ENCODE data around the gene NAALAD2. TPM values are rescaled to one million over a fixed set of nuclear protein-coding genes. Genes with fewer than 3 reads are reported as not detected.

NAALAD2 gene
- total RNA-seq, 1 experiment from 2014 or later, result 2.1 TPM

DNA sequence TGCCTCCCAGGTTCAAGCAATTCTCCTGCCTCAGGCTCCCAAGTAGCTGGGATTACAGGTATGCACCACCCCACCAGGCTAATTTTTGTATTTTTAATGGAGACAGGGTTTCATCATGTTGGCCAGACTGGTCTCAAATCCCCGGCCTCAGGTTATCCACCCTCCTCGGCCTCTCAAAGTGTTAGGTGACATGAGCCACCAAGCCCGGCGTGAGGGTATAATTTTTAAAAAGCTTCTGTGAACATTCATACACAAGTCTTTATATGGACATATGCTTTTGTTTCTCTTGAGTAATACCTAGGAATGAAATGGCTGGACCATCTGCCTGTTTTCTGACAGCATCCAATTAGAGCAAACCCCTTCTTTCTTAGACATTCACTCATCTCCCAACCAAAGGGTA lies 14.3 kb upstream of the NAALAD2 start:
- Mint-ChIP-seq H3K4me1 (no peaks in the 10 kb centered on the region), H3K27me3 (ENCODE audit: low read depth) (no peaks in the 10 kb centered on the region), H3K36me3 (ENCODE audit: insufficient read depth in 1 of 3, low read depth in 3 of 3) (no peaks in the 10 kb centered on the region), H3K27ac (no peak overlapping the region), H3K9me3 (no peaks in the 10 kb centered on the region), H3K4me3 (no peak overlapping the region)
- Histone ChIP-seq H3K23ac (ENCODE audit: insufficient read length, low read depth, low read length) (no peak overlapping the region), H2BK20ac (ENCODE audit: low read depth, low read length, poor library complexity, severe bottlenecking) (no peak overlapping the region), H3K23me2 (ENCODE audit: insufficient read length, low read depth, low read length, poor library complexity, severe bottlenecking) (no peaks in the 10 kb centered on the region), H2AK5ac (ENCODE audit: insufficient read length, low read length) (no peak overlapping the region), H3K4me1 (ENCODE audit: insufficient read depth, low read length) (no peaks in the 10 kb centered on the region), H3K4me2 (ENCODE audit: insufficient read depth, insufficient read length, low read length) (no peak overlapping the region), H2BK120ac (ENCODE audit: low read depth, low read length, poor library complexity, severe bottlenecking) (no peak overlapping the region), H4K91ac (ENCODE audit: insufficient read length, low read depth, low read length) (no peak overlapping the region), H3T11ph (ENCODE audit: low read length) (no peak overlapping the region), H3K79me2 (ENCODE audit: insufficient read depth, low read length) (no peaks in the 10 kb centered on the region), H3K9me3 (ENCODE audit: control insufficient read depth, low read depth, low read length) (no peaks in the 10 kb centered on the region), H3K56ac (ENCODE audit: insufficient read length, low read depth, low read length) (no peak overlapping the region), H3K27ac (ENCODE audit: insufficient read length, low read depth, low read length) (no peak overlapping the region), H3K4ac (ENCODE audit: low read depth, low read length) (no peak overlapping the region), H2AFZ (ENCODE audit: low read length) (no peak overlapping the region), H3K27me3 (ENCODE audit: insufficient read depth, low read length) (no peaks in the 10 kb centered on the region), H2BK12ac (ENCODE audit: insufficient read length, low read depth, low read length) (no peak overlapping the region), H3K18ac (ENCODE audit: insufficient read length, low read depth, low read length) (no peak overlapping the region), H3K14ac (ENCODE audit: insufficient read depth, low read length) (no peak overlapping the region), H4K8ac (replicated peaks; ENCODE audit: insufficient read length, low read depth, low read length) (no peak overlapping the region), H2BK15ac (ENCODE audit: low read depth, low read length) (no peak overlapping the region), H3K9ac (ENCODE audit: extremely low read depth, insufficient read length, low read length) (no peak overlapping the region), H4K20me1 (ENCODE audit: control insufficient read depth, insufficient read depth, insufficient read length) (no peaks in the 10 kb centered on the region), H4K5ac (ENCODE audit: insufficient read length, low read depth, low read length) (no peak overlapping the region), H2BK5ac (ENCODE audit: insufficient read length, low read length) (no peak overlapping the region), H3K79me1 (ENCODE audit: insufficient read depth, low read depth, low read length, poor library complexity, severe bottlenecking) (no peaks in the 10 kb centered on the region)
- WGBS (ENCODE audit: extremely low coverage, insufficient read length, low lambda C conversion rate), result no CpG with 5 or more reads among the region's 4 CpGs
- TF ChIP-seq, protein P1, sequence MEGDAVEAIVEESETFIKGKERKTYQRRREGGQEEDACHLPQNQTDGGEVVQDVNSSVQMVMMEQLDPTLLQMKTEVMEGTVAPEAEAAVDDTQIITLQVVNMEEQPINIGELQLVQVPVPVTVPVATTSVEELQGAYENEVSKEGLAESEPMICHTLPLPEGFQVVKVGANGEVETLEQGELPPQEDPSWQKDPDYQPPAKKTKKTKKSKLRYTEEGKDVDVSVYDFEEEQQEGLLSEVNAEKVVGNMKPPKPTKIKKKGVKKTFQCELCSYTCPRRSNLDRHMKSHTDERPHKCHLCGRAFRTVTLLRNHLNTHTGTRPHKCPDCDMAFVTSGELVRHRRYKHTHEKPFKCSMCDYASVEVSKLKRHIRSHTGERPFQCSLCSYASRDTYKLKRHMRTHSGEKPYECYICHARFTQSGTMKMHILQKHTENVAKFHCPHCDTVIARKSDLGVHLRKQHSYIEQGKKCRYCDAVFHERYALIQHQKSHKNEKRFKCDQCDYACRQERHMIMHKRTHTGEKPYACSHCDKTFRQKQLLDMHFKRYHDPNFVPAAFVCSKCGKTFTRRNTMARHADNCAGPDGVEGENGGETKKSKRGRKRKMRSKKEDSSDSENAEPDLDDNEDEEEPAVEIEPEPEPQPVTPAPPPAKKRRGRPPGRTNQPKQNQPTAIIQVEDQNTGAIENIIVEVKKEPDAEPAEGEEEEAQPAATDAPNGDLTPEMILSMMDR (conservative IDR thresholded peaks at IDR 0.05), result no peak
- DNase-seq, result no peak
